Endothelial cell of umbilical vein (primary cell): ENCODE data around the gene TAF12. TPM values are rescaled to one million over a fixed set of nuclear protein-coding genes. Genes with fewer than 3 reads are reported as not detected.

Experiments used
- BruUV-seq: library from RNA; stranded (reverse); fragments of 400-500 nt; replicated peaks from 2 replicates; lab custom pipeline; 2021; lab: Mats Ljungman, UMichigan
- CTCF ChIA-PET: fragments of 300-600, 350-600 bp; sonication (Branson Sonifier 250); formaldehyde crosslinking; loops from one replicate; lab custom pipeline; 2021; ENCODE audit warnings: antibody characterized with exemption, inconsistent platforms; lab: Charles Lee
- POLR2A ChIA-PET: fragments of 300-600, 350-600 bp; sonication (Branson Sonifier 250); formaldehyde crosslinking; loops from one replicate; lab custom pipeline; 2021; ENCODE audit warnings: antibody characterized with exemption, inconsistent platforms; lab: Charles Lee
- DNase-seq: peaks from one replicate; pipeline ENCODE4 v3.0.0-alpha.2; 2011; ENCODE audit warnings: low read depth, low spot score
- FAIRE-seq: peaks from 2 replicates; lab custom pipeline; 2011; peaks lifted over from hg19 to GRCh38; lab: Jason Lieb, UNC
- H2AFZ ChIP-seq: 2 replicates; pipeline ENCODE4 v1.6.0; 2012; ENCODE audit warnings: low read depth, low read length, control low read depth, inconsistent platforms
- H3K27ac ChIP-seq: 2 replicates; pipeline ENCODE4 v1.5.1; 2011; ENCODE audit warnings: low read depth, mild to moderate bottlenecking, control low read depth, low read length, moderate library complexity; ENCODE audit not compliant: insufficient read depth
- H3K27me3 ChIP-seq, 2 experiments: 2 replicates each; pipeline versions ENCODE4 v1.6.0 to v1.6.1; 2011; ENCODE audit warnings: low read length in 2 of 2, mixed read lengths in 1 of 2; ENCODE audit not compliant: control insufficient read depth in 2 of 2, insufficient read depth in 2 of 2
- H3K36me3 ChIP-seq, 2 experiments: 2 replicates in 1 of 2; 3 replicates in 1 of 2; pipeline ENCODE4 v1.5.1; 2011; ENCODE audit warnings: low read length in 2 of 2, mild to moderate bottlenecking in 1 of 2, moderate library complexity in 1 of 2; ENCODE audit not compliant: control insufficient read depth in 2 of 2, insufficient read depth in 2 of 2; ENCODE audit errors: extremely low read depth in 1 of 2
- H3K4me1 ChIP-seq: 3 replicates; pipeline ENCODE4 v1.5.1; 2011; ENCODE audit warnings: mild to moderate bottlenecking, low read length; ENCODE audit not compliant: control insufficient read depth, insufficient read depth; ENCODE audit errors: extremely low read depth
- H3K4me2 ChIP-seq: 2 replicates; pipeline ENCODE4 v1.6.1; 2011; ENCODE audit warnings: low read length, control low read depth, mixed read lengths; ENCODE audit not compliant: insufficient read depth
- H3K4me3 ChIP-seq, 3 experiments: fragments of 200-600 bp in 1 of 3; sonication (generic), shearing (Covaris generic) in 1 of 3; replicated peaks in 1 of 3; 2 replicates each; pipeline ENCODE4 v1.5.1; 2011 to 2016; ENCODE audit warnings: control low read depth in 3 of 3, low read length in 3 of 3, mild to moderate bottlenecking in 2 of 3, inconsistent platforms in 1 of 3, low read depth in 1 of 3, moderate library complexity in 1 of 3; ENCODE audit not compliant: insufficient read depth in 1 of 3
- H3K79me2 ChIP-seq: 2 replicates; pipeline ENCODE4 v1.6.0; 2012; ENCODE audit warnings: low read length, inconsistent platforms; ENCODE audit not compliant: control insufficient read depth, insufficient read depth
- H3K9ac ChIP-seq: replicated peaks from 2 replicates; pipeline ENCODE3; 2011; ENCODE audit warnings: low read length, control low read depth; ENCODE audit not compliant: insufficient read depth; ENCODE audit errors: extremely low read depth
- H3K9me1 ChIP-seq: replicated peaks from 3 replicates; pipeline ENCODE4 v1.6.0; 2011; ENCODE audit warnings: mild to moderate bottlenecking, low read length; ENCODE audit not compliant: control insufficient read depth, insufficient read depth; ENCODE audit errors: extremely low read depth
- H3K9me3 ChIP-seq: replicated peaks from 2 replicates; pipeline ENCODE4 v1.5.1; 2012; ENCODE audit warnings: low read length, inconsistent platforms; ENCODE audit not compliant: control insufficient read depth, insufficient read depth
- H4K20me1 ChIP-seq: replicated peaks from 2 replicates; pipeline ENCODE3; 2011; ENCODE audit warnings: mild to moderate bottlenecking, low read length; ENCODE audit not compliant: control insufficient read depth, insufficient read depth; ENCODE audit errors: extremely low read depth
- EZH2 ChIP-seq: IDR thresholded peaks from 2 replicates; pipeline ENCODE4 v1.6.1; 2012; ENCODE audit warnings: borderline replicate concordance, low read depth, mild to moderate bottlenecking, moderate library complexity, low read length, inconsistent platforms; ENCODE audit not compliant: severe bottlenecking
- FOS ChIP-seq: IDR thresholded peaks from 2 replicates; pipeline ENCODE4 v1.6.1; 2011; ENCODE audit warnings: mild to moderate bottlenecking, low read length, moderate library complexity, borderline replicate concordance; ENCODE audit not compliant: insufficient read depth
- GATA2 ChIP-seq: IDR thresholded peaks from 2 replicates; pipeline ENCODE4 v1.7.0; 2011; ENCODE audit warnings: low read depth, mild to moderate bottlenecking, moderate library complexity, mixed read lengths, low read length; ENCODE audit not compliant: insufficient read length, insufficient read depth
- JUN ChIP-seq: IDR thresholded peaks from 2 replicates; pipeline ENCODE4 v1.6.1; 2011; ENCODE audit warnings: borderline replicate concordance, low read depth; ENCODE audit not compliant: insufficient read length, insufficient read depth
- MYC ChIP-seq: IDR thresholded peaks from one replicate; pipeline ENCODE4 v1.6.1; 2011; ENCODE audit warnings: mild to moderate bottlenecking, low read depth, low read length
- POLR2A ChIP-seq: IDR thresholded peaks from 2 replicates; pipeline ENCODE4 v1.6.1; 2012; ENCODE audit warnings: low read depth, mild to moderate bottlenecking, control low read depth, low read length
- POLR2AphosphoS5 ChIP-seq: IDR thresholded peaks from 2 replicates; pipeline ENCODE4 v1.6.1; 2012; ENCODE audit warnings: low read depth, mild to moderate bottlenecking, control low read depth, low read length, moderate library complexity; ENCODE audit not compliant: insufficient read depth
- dilution Hi-C: fragments of 300-500 bp; cut with MboI; formaldehyde crosslinking; loops from one replicate; pipeline ENCODE4 v1.15.0; 2019; ENCODE audit warnings: low sequenced_read_pairs; ENCODE audit not compliant: extremely low pct_ligation_motif_present
- intact Hi-C: fragments of 100-400 bp; cut with micrococcal nuclease; formaldehyde crosslinking; loops from one replicate; pipeline ENCODE4 v1.10.0; 2022
- polyA plus RNA-seq, 4 experiments: library from polyadenylated mRNA; depleted of rRNA in 3 of 4; stranded (reverse) in 3 of 4; unstranded in 1 of 4; fragments of >200 nt; gene quantifications; 2 replicates each; pipeline versions ENCODE4 v1.2.1 to v1.2.3, GENCODE V29; 2011 to 2012; ENCODE audit warnings: missing spikeins in 1 of 4
- total RNA-seq: library from RNA; stranded (reverse); gene quantifications from 2 replicates; pipeline ENCODE4 v1.2.3, GENCODE V29; 2021
- TF ChIP-seq, protein P1 (sequence below), 2 donors: IDR thresholded peaks; 1 replicate in 1 of 2; 2 replicates in 1 of 2; pipeline ENCODE4 v1.5.1; 2011; ENCODE audit warnings: low read length in 2 of 2, mild to moderate bottlenecking in 2 of 2, moderate library complexity in 2 of 2, control low read depth in 1 of 2, inconsistent platforms in 1 of 2, low read depth in 1 of 2; ENCODE audit not compliant: insufficient read depth in 1 of 2; ENCODE audit errors: extremely low read depth in 1 of 2
- TF ChIP-seq, protein P2 (sequence below): IDR thresholded peaks from 2 replicates; pipeline ENCODE4 v1.6.1; 2011; ENCODE audit not compliant: insufficient read depth, insufficient read length

The TAF12 gene
- total and polyA plus RNA-seq, 2 donors (not counting 3 experiments of a cell fraction or from before 2014, with no cell fraction given) = 17.7 to 18.2 TPM

DNA sequence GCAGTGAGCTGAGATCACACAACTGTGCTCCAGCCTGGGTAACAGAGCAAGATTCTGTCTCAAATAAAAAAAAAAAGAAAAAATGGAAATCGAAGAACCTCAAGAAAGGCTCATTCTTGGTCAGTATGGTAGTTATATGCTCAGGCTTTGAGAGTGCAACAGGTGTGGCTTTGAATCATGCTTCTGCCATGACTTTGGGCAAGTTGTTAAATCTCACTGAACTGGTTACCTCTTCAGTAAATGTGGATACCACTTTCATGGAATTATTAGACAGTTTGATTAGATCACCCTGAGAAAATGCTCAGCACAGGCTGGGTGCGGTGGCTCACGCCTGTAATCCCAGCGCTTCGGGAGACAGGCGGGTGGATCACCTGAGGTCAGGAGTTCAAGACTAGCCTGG, 77.1 kb downstream of the TAF12 start:
- TF ChIP-seq EZH2 (no peak), FOS (no peak), JUN (no peak), MYC (no peak), GATA2 (no peak), POLR2A (no peak), POLR2AphosphoS5 (no peak)
- TF ChIP-seq, protein P1, sequence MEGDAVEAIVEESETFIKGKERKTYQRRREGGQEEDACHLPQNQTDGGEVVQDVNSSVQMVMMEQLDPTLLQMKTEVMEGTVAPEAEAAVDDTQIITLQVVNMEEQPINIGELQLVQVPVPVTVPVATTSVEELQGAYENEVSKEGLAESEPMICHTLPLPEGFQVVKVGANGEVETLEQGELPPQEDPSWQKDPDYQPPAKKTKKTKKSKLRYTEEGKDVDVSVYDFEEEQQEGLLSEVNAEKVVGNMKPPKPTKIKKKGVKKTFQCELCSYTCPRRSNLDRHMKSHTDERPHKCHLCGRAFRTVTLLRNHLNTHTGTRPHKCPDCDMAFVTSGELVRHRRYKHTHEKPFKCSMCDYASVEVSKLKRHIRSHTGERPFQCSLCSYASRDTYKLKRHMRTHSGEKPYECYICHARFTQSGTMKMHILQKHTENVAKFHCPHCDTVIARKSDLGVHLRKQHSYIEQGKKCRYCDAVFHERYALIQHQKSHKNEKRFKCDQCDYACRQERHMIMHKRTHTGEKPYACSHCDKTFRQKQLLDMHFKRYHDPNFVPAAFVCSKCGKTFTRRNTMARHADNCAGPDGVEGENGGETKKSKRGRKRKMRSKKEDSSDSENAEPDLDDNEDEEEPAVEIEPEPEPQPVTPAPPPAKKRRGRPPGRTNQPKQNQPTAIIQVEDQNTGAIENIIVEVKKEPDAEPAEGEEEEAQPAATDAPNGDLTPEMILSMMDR (IDR thresholded peaks at IDR 0.05; ENCODE audit: extremely low read depth in 1 of 2, insufficient read depth in 1 of 2, low read depth in 1 of 2, low read length in 2 of 2) = no peak
- TF ChIP-seq, protein P2, sequence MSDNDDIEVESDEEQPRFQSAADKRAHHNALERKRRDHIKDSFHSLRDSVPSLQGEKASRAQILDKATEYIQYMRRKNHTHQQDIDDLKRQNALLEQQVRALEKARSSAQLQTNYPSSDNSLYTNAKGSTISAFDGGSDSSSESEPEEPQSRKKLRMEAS = no peak
- ChIA-PET CTCF (interaction anchor here (0.6 kb wide), 1 partner anchor 36 kb away, joined by 3 read pairs; no protein-coding TSS in a partner anchor), POLR2A (no interaction called here)

More for the DNA sequence above, 77.1 kb downstream of the TAF12 start:
- Histone ChIP-seq H3K4me1 (no peaks in the 10 kb centered on the region), H3K4me3 (no peak overlapping the region), H3K9me1 (no peaks in the 10 kb centered on the region), H3K36me3 (peaks cover 17 to 24% of the 10 kb centered on the region in 2 experiments), H3K27me3 (no peaks in the 10 kb centered on the region), H3K4me2 (no peak overlapping the region), H3K9me3 (no peaks in the 10 kb centered on the region), H3K9ac (no peak overlapping the region), H4K20me1 (no peaks in the 10 kb centered on the region), H2AFZ (no peak overlapping the region), H3K27ac (no peak overlapping the region), H3K79me2 (no peaks in the 10 kb centered on the region)
- FAIRE-seq (no peak), DNase-seq (no peak)
- dilution Hi-C loops (no loop called here), intact Hi-C loops (no loop called here)
- no TSS peak for BruUV-seq
